A204.1 (cell line): ENCODE measurements around the gene ENHO.

Experiments
- FAIRE-seq: peaks from 2 replicates; lab custom pipeline; 2012; peaks lifted over from hg19 to GRCh38; lab: Jason Lieb, UNC

Gene ENHO

GRCh38 chr9:34524349-34524748, 1.6 kb upstream of the ENHO start:
- no peak for FAIRE-seq

- no peak for FAIRE-seq
These were observed 501 bp downstream of the ENHO start for GRCh38 chr9:34522091-34522887.

GRCh38 chr9:34521406-34522045, 1.3 kb downstream of the ENHO start:
- FAIRE-seq: no peak

GRCh38 chr9:34520505-34521385, 2.0 kb downstream of the ENHO start:
- FAIRE-seq: no peak

GRCh38 chr9:34520096-34520495, 2.7 kb downstream of the ENHO start:
- no peak for FAIRE-seq

GRCh38 chr9:34519321-34520020, 3.3 kb downstream of the ENHO start:
- FAIRE-seq: no peak

GRCh38 chr9:34518896-34519295, 3.9 kb downstream of the ENHO start:
- no peak for FAIRE-seq

GRCh38 chr9:34518110-34518616, 4.6 kb downstream of the ENHO start:
- FAIRE-seq: no peak

GRCh38 chr9:34517185-34517584, 5.6 kb downstream of the ENHO start:
- FAIRE-seq: no peak

- no peak for FAIRE-seq
These were observed 6.8 kb downstream of the ENHO start for GRCh38 chr9:34515959-34516358.

- no peak for FAIRE-seq
These were observed 8.0 kb downstream of the ENHO start for GRCh38 chr9:34514816-34515215.

- no peak for FAIRE-seq
These were observed 8.4 kb downstream of the ENHO start for GRCh38 chr9:34514401-34514800.

GRCh38 chr9:34513567-34514214, 9.1 kb downstream of the ENHO start:
- FAIRE-seq: no peak

- no peak for FAIRE-seq
These were observed 10.4 kb downstream of the ENHO start for GRCh38 chr9:34512131-34513078.

GRCh38 chr9:34510497-34511468, 12.0 kb downstream of the ENHO start:
- FAIRE-seq: no peak

- no peak for FAIRE-seq
These were observed 13.8 kb downstream of the ENHO start for GRCh38 chr9:34508951-34509350.

GRCh38 chr9:34508463-34508862, 14.3 kb downstream of the ENHO start:
- FAIRE-seq: no peak

- no peak for FAIRE-seq
These were observed 14.8 kb downstream of the ENHO start for GRCh38 chr9:34507966-34508365.

GRCh38 chr9:34507556-34507955, 15.2 kb downstream of the ENHO start:
- FAIRE-seq: no peak
